Neural progenitor cell (in vitro differentiated cells): Measurements from ENCODE around the gene TRIO.

Experiments
- EZH2 ChIP-seq: fragments of 200-600 bp; sonication (generic); IDR thresholded peaks from 2 replicates; pipeline ENCODE4 v1.6.1; 2017; ENCODE audit warnings: antibody characterized with exemption, mild to moderate bottlenecking, moderate library complexity
- EZH2phosphoT487 ChIP-seq: fragments of 200-600 bp; sonication (generic); IDR thresholded peaks from 2 replicates; pipeline ENCODE4 v1.6.1; 2017; ENCODE audit warnings: antibody characterized with exemption
- TF ChIP-seq, protein P1 (sequence below): fragments of 200-600 bp; sonication (generic); IDR thresholded peaks from 2 replicates; pipeline ENCODE4 v1.5.1; 2017; ENCODE audit warnings: antibody characterized with exemption, mild to moderate bottlenecking

DNA sequence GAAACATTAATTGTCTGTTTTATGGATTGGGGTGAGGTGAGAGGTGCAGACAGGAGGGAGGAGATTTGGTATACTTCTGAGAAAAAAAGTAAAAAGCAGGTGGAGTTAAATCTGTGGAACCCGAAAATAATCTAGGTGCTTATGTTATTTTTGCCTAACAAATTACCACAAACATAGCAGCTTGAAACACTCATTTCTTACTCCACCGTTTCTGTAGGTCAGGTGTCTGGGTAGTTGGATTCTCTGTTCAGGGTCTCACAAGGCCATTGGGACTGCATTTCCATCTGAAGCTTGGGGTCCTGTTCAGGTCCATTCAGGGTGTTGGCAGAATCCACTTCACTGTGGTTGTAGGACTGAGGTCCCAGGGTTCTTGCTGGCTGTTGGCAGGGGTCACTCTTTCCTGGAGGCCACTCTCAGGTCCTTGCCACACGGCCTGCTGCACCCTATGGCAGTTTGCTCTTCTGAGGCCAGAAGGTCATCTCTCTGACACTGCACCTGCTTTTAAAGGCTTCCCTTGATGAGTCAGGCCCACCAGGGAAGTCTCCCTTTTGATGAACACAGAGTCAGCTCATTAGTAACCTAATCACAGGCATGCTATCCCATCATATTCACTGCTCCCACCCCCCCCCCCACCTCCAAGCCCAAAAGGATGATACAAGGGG lies 82.2 kb downstream of the TRIO start:
- TF ChIP-seq, protein P1, sequence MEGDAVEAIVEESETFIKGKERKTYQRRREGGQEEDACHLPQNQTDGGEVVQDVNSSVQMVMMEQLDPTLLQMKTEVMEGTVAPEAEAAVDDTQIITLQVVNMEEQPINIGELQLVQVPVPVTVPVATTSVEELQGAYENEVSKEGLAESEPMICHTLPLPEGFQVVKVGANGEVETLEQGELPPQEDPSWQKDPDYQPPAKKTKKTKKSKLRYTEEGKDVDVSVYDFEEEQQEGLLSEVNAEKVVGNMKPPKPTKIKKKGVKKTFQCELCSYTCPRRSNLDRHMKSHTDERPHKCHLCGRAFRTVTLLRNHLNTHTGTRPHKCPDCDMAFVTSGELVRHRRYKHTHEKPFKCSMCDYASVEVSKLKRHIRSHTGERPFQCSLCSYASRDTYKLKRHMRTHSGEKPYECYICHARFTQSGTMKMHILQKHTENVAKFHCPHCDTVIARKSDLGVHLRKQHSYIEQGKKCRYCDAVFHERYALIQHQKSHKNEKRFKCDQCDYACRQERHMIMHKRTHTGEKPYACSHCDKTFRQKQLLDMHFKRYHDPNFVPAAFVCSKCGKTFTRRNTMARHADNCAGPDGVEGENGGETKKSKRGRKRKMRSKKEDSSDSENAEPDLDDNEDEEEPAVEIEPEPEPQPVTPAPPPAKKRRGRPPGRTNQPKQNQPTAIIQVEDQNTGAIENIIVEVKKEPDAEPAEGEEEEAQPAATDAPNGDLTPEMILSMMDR = no peak
- TF ChIP-seq EZH2 (no peak), EZH2phosphoT487 (no peak)
